ENCODE data around the gene FOXRED1. TPM values are rescaled to one million over a fixed set of nuclear protein-coding genes. Genes with fewer than 3 reads are reported as not detected.

Gene FOXRED1
- total RNA-seq, 1 experiment from 2014 or later, result 67.5 TPM

GRCh38 chr11:126305699-126306098, 36.7 kb downstream of the FOXRED1 start:
- Histone ChIP-seq H3K9me3 (ENCODE audit: control insufficient read depth, low read depth, low read length) (no peaks in the 10 kb centered on the region), H4K8ac (replicated peaks; ENCODE audit: insufficient read length, low read depth, low read length) (no peak overlapping the region), H3K18ac (ENCODE audit: insufficient read length, low read depth, low read length) (no peak overlapping the region), H2AFZ (ENCODE audit: low read length) (no peak overlapping the region), H3K4me1 (ENCODE audit: insufficient read depth, low read length) (peaks cover 3% of the 10 kb centered on the region; the same call in 1 of the 2 replicates), H3K27me3 (ENCODE audit: insufficient read depth, low read length) (no peaks in the 10 kb centered on the region), H2BK20ac (ENCODE audit: low read depth, low read length, poor library complexity, severe bottlenecking) (no peak overlapping the region), H3K79me2 (ENCODE audit: insufficient read depth, low read length) (no peaks in the 10 kb centered on the region), H2BK15ac (ENCODE audit: low read depth, low read length) (no peak overlapping the region), H3K4ac (ENCODE audit: low read depth, low read length) (no peak overlapping the region), H2BK120ac (ENCODE audit: low read depth, low read length, poor library complexity, severe bottlenecking) (no peak overlapping the region), H3K23me2 (ENCODE audit: insufficient read length, low read depth, low read length, poor library complexity, severe bottlenecking) (peaks cover 7% of the 10 kb centered on the region), H4K5ac (ENCODE audit: insufficient read length, low read depth, low read length) (no peak overlapping the region), H3K27ac (ENCODE audit: insufficient read length, low read depth, low read length) (no peak overlapping the region), H2BK5ac (ENCODE audit: insufficient read length, low read length) (no peak overlapping the region), H2AK5ac (ENCODE audit: insufficient read length, low read length) (no peak overlapping the region), H4K20me1 (ENCODE audit: control insufficient read depth, insufficient read depth, insufficient read length) (no peaks in the 10 kb centered on the region), H3K4me2 (ENCODE audit: insufficient read depth, insufficient read length, low read length) (no peak overlapping the region), H2BK12ac (ENCODE audit: insufficient read length, low read depth, low read length) (no peak overlapping the region), H3T11ph (ENCODE audit: low read length) (no peak overlapping the region), H3K9ac (ENCODE audit: extremely low read depth, insufficient read length, low read length) (no peak overlapping the region), H3K23ac (ENCODE audit: insufficient read length, low read depth, low read length) (no peak overlapping the region), H3K56ac (ENCODE audit: insufficient read length, low read depth, low read length) (no peak overlapping the region), H3K14ac (ENCODE audit: insufficient read depth, low read length) (no peak overlapping the region), H3K79me1 (ENCODE audit: insufficient read depth, low read depth, low read length, poor library complexity, severe bottlenecking) (no peaks in the 10 kb centered on the region), H4K91ac (ENCODE audit: insufficient read length, low read depth, low read length) (no peak overlapping the region)
- Mint-ChIP-seq H3K27ac (no peak overlapping the region), H3K27me3 (ENCODE audit: low read depth) (no peaks in the 10 kb centered on the region), H3K9me3 (no peaks in the 10 kb centered on the region), H3K4me3 (peak overlapping the region; percentile 15 to 26; a peak in 3 of 5 replicates), H3K36me3 (ENCODE audit: insufficient read depth in 1 of 3, low read depth in 3 of 3) (peaks cover 16 to 41% (median 36%) of the 10 kb centered on the region in 3 experiments; a peak in 6 of 7 replicates), H3K4me1 (peaks cover 10 to 18% of the 10 kb centered on the region in 2 experiments)
- no peak for DNase-seq
- TF ChIP-seq CTCF (conservative IDR thresholded peaks at IDR 0.05), result no peak
- no CpG with 5 or more reads among the region's 4 CpGs for WGBS (ENCODE audit: extremely low coverage, insufficient read length, low lambda C conversion rate)
